Activated B cell treated with CpG ODN at 0.5 μM for 24 hours (primary cell): Measurements from ENCODE around the gene ARID2. TPM values are rescaled to one million over a fixed set of nuclear protein-coding genes. Genes with fewer than 3 reads are reported as not detected.

ENCODE experiments used
- ATAC-seq: fragments of 200-7000 bp; cut with Tn5 transposase; one replicate; pipeline ENCODE4 v1.10.0; 2021; ENCODE audit warnings: low read depth, mild to moderate bottlenecking, moderate library complexity
- CTCF ChIA-PET: fragments of 350-600 bp; sonication (Branson Sonifier 250); formaldehyde crosslinking; loops from one replicate; lab custom pipeline; 2021; ENCODE audit warnings: antibody characterized with exemption; lab: Charles Lee
- POLR2A ChIA-PET: fragments of 350-600 bp; sonication (Branson Sonifier 250); formaldehyde crosslinking; loops from one replicate; lab custom pipeline; 2021; ENCODE audit warnings: antibody characterized with exemption; lab: Charles Lee
- DNase-seq: peaks from one replicate; pipeline ENCODE4 v3.0.0; 2022
- H3K27ac Mint-ChIP-seq: one replicate; pipeline ENCODE4 v1.8.0; 2020; ENCODE audit warnings: mixed read lengths
- H3K27me3 Mint-ChIP-seq: one replicate; pipeline ENCODE4 v1.8.0; 2021; ENCODE audit warnings: mixed read lengths
- H3K36me3 Mint-ChIP-seq: one replicate; pipeline ENCODE4 v1.8.0; 2021; ENCODE audit warnings: low read depth, mixed read lengths
- H3K4me1 Mint-ChIP-seq: one replicate; pipeline ENCODE4 v1.8.0; 2021; ENCODE audit warnings: mixed read lengths
- H3K4me3 Mint-ChIP-seq: one replicate; pipeline ENCODE4 v1.8.0; 2020; ENCODE audit warnings: mild to moderate bottlenecking, mixed read lengths
- H3K9me3 Mint-ChIP-seq: one replicate; pipeline ENCODE4 v1.8.0; 2020; ENCODE audit warnings: mixed read lengths
- CTCF ChIP-seq: fragments of 200-600 bp; IDR thresholded peaks from one replicate; pipeline ENCODE4 v1.8.0; 2022; ENCODE audit warnings: antibody characterized with exemption, mild to moderate bottlenecking
- intact Hi-C: fragments of 100-400 bp; cut with micrococcal nuclease; formaldehyde crosslinking; loops from one replicate; pipeline ENCODE4 v1.15.1; 2024
- total RNA-seq: library from RNA; stranded (reverse); gene quantifications from 2 replicates; pipeline ENCODE4 v1.2.3, GENCODE V29; 2022

Gene ARID2
- total RNA-seq, 1 donor from 2014 or later = 48.7 TPM

GRCh38 chr12:45872446-45872845 is 142.9 kb downstream of the ARID2 start:
- H3K27ac Mint-ChIP-seq = no peak overlapping the region
- peaks cover 74% of the 10 kb centered on the region for H3K36me3 Mint-ChIP-seq

GRCh38 chr12:45877069-45877468 is 147.6 kb downstream of the ARID2 start:
- intact Hi-C loops = no loop called here

More at GRCh38 chr12:45872446-45872845, 142.9 kb downstream of the ARID2 start:
- Mint-ChIP-seq H3K27me3 (no peaks in the 10 kb centered on the region), H3K9me3 (no peaks in the 10 kb centered on the region), H3K4me3 (no peak overlapping the region), H3K4me1 (peaks cover 8% of the 10 kb centered on the region)
- no peak for TF ChIP-seq CTCF
- intact Hi-C loops = no loop called here
- ATAC-seq = no peak
- CTCF ChIA-PET = no interaction called here
- no peak for DNase-seq
- POLR2A ChIA-PET = no interaction called here

GRCh38 chr12:45878630-45879255 is 149.2 kb downstream of the ARID2 start:
- peaks cover 82% of the 10 kb centered on the region for H3K36me3 Mint-ChIP-seq
- TF ChIP-seq CTCF = no peak
- H3K9me3 Mint-ChIP-seq = no peaks in the 10 kb centered on the region
- no peaks in the 10 kb centered on the region for H3K27me3 Mint-ChIP-seq
- ChIA-PET POLR2A (no interaction called here), CTCF (no interaction called here)
- ATAC-seq = no peak
- no peak overlapping the region for H3K4me3 Mint-ChIP-seq
- no peak for DNase-seq
- no peaks in the 10 kb centered on the region for H3K4me1 Mint-ChIP-seq
- intact Hi-C loops = no loop called here
- H3K27ac Mint-ChIP-seq = no peak overlapping the region

More at GRCh38 chr12:45877069-45877468, 147.6 kb downstream of the ARID2 start:
- H3K36me3 Mint-ChIP-seq = peaks cover 81% of the 10 kb centered on the region
- no peaks in the 10 kb centered on the region for H3K27me3 Mint-ChIP-seq
- ATAC-seq (no peak), DNase-seq (no peak)
- ChIA-PET CTCF (no interaction called here), POLR2A (interaction anchor here (0.5 to 0.7 kb wide), 2 partner anchors 113 to 148 kb away, joined by 3 to 5 read pairs; partner anchors contain the start of gene ARID2)
- no peaks in the 10 kb centered on the region for H3K9me3 Mint-ChIP-seq
- no peak overlapping the region for H3K4me3 Mint-ChIP-seq
- H3K27ac Mint-ChIP-seq = no peak overlapping the region
- no peak for TF ChIP-seq CTCF
- peaks cover under 1% of the 10 kb centered on the region for H3K4me1 Mint-ChIP-seq

- peaks cover 78% of the 10 kb centered on the region for H3K36me3 Mint-ChIP-seq
These were observed 149.9 kb downstream of the ARID2 start for GRCh38 chr12:45879363-45879895.

More at GRCh38 chr12:45879363-45879895, 149.9 kb downstream of the ARID2 start:
- CTCF ChIA-PET = no interaction called here
- H3K9me3 Mint-ChIP-seq = no peaks in the 10 kb centered on the region
- no peaks in the 10 kb centered on the region for H3K27me3 Mint-ChIP-seq
- TF ChIP-seq CTCF = no peak
- intact Hi-C loops = no loop called here
- no peak for ATAC-seq
- no peak overlapping the region for H3K27ac Mint-ChIP-seq
- POLR2A ChIA-PET = no interaction called here
- no peaks in the 10 kb centered on the region for H3K4me1 Mint-ChIP-seq
- H3K4me3 Mint-ChIP-seq = no peak overlapping the region
- no peak for DNase-seq
